GM18519 (cell line): ENCODE results near the gene UQCC2.

Experiments used
- ATAC-seq: cut with Tn5 transposase; IDR thresholded peaks from one replicate; pipeline ENCODE4 v1.9.1; 2021; ENCODE audit warnings: mild to moderate bottlenecking, moderate library complexity; ENCODE audit not compliant: unreplicated experiment, low FRiP score

UQCC2 gene

GRCh38 chr6:33711140-33712129, at the start of gene UQCC2:
TSS of gene UQCC2 (minus strand) at chr6:33711700. CDS start at chr6:33711686, 14 bp downstream.
- peak; percentile 77 for ATAC-seq

GRCh38 chr6:33759887-33760629, 48.6 kb upstream of the UQCC2 start:
- ATAC-seq, result no peak

DNA sequence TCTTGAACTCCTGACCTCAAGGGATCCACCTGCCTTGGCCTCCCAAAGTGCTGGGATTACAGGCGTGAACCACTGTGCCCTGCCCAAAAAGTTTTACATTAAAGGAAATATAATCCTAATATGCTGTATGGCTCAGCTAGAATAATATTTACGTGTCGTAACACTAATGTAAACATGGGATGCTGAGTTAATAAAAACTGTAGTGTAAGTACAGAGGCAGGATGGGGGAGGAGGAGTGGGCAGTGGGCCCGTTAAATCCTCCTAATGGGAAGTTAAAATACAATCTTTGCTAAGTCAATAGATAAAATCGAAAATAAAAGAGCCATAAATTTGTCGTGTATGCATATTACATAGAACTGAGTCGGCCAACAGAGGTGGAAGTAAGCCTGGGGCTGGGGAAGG, 47.3 kb upstream of the UQCC2 start:
- no peak for ATAC-seq

DNA sequence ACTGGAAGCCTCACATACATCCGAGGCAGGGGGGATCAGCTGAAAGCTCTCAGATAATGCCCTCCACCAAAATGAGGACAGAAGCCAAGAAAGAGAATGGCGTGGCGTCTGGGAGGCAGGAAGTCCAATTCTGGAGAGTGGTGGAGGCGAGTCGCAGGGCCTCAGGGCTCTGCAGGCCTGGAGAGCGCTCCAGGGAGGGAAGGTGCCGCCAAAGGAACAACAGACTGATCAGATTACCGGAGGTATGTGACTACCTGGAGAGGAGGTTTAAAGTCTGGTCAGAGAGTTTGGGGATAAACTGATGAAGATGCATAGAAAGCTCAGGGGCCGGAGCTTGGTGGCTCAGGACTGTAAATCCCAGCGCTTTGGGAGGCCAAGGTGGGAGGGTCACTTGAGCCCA, 46.4 kb upstream of the UQCC2 start:
- ATAC-seq, result no peak

DNA sequence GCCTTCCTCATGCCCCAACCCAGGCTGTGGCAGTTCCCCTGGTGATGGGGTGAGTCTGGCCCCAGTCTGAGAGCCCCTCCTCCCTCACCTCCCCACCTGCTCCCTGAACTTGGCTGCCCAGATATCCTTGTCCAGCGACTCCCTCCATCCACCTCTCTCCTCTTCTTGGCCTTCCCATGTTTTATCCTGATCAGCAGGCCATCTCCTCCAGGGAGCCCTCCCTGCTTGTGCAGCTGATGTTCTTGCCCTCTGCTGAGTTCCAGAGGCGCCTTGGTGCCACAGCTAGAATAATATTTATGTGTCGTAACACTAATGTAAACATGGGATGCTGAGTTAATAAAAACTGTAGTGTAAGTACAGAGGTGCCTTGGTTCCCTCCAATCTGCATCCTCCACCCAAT, 45.6 kb upstream of the UQCC2 start:
- no peak for ATAC-seq

GRCh38 chr6:33756211-33756954, 44.9 kb upstream of the UQCC2 start:
- no peak for ATAC-seq

GRCh38 chr6:33755070-33755869, 43.8 kb upstream of the UQCC2 start:
- no peak for ATAC-seq

DNA sequence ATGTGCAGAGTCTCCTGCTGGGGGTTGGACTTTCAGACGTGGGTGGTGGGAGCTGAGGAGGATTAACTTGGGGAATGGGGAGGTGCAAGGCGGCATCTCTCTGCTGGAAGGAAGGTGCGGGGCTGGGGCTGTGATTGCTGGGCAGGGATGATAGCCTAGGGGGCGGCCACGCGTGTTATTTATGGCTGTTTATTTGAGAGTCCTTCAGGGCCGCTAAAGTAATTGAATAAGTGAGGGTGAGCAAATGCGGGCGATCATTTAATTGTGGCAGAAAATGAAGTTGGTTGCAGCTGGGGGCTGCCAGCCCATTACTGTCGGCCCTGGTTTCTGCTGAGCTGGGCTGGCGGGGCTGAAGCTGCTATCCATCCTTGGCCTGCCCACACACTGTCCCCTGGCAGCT, 42.7 kb upstream of the UQCC2 start:
- no peak for ATAC-seq

DNA sequence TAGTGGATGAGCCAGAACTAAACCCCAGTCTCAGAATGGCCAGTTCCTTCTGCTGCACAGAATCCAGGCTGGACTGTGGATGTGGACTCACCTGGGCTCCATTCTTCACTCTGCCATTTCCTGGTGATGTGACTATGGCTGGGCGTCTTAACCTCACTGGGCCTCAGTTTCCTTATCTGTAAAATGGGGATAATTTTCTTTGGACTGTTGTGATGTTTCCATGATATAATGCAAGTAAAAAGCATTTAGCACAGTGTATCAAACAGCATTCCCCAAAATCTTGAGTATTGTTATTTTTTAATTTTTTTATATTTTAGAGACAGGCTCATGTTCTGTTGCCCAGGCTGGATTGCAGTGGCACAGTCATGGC, 41.1 kb upstream of the UQCC2 start:
- ATAC-seq, result no peak

DNA sequence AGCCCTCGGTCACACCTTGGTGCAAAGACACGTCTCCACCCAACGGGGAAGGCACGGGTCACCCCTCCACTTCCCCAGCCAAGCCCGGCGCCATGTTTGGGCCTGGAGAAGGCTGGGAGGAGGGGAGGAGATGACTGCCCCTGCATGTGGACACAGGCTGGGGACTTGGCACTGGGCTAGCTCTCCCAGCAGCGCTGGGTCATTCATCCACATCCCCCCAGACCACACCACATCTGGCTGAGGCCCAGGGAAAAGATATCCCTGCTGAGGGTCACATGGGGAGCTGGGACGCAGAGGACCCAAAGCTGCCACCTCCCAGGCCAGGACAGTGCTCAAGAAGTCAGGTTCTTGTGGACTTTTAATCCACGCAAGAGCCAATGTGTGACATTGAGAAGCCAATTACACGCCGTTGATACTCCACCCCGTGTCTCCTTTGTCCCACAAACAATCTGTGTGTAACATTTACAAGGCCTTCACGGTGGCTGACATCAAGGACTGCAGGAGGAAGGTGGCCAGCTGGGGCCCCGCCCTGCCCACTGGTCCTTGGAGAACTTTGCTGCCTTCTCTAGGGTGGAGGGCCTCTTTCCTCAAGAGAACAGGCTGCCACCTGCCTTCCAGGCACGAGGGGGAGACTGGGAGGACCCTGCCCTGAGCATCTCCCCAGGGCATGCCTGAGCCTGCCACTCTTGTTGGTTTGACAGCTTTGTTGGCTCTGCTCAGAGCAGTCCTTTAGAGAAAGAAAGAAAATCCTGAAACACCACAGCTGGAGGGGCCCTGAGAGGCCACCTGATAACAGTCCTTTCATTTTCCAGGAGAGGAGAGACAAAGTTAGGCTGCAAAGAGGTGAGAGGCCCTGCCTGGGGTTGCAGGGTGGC, 40.5 kb upstream of the UQCC2 start:
- no peak for ATAC-seq

DNA sequence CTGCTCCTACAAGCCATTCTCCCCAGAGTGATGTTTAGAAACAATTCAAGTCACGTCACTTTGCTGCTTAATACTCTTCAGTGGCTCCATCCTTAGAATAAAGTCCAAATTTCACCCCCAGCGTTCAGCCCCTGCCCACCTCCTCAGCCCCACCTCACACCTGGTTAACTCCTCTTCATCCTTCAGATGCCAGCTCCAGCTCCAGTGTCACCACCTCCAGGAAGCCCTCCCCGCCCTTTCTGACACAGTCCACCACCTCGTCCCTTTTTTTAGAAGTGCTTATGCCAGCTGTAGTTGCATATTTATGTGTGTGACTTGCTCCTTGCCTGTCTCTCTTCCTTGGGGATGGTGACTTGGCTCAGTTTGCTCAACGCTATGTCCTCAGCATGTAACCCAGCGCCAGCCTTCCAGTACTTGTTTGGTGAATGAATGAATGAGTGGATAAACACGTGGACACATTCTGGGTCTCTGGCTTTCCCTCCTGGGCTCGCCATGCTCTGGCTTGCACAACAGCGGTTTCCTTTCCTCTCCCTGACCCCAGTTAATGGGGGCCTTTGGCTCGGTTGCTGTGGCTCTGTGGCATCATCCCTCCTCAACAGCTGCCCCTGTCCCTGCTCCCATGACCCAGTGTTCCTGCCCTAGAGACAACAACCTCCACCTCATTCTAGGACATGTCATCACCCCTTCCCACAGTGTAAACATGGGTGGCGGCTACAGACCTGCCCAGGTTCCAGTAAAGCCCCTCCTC, 38.9 kb upstream of the UQCC2 start:
- no peak for ATAC-seq

DNA sequence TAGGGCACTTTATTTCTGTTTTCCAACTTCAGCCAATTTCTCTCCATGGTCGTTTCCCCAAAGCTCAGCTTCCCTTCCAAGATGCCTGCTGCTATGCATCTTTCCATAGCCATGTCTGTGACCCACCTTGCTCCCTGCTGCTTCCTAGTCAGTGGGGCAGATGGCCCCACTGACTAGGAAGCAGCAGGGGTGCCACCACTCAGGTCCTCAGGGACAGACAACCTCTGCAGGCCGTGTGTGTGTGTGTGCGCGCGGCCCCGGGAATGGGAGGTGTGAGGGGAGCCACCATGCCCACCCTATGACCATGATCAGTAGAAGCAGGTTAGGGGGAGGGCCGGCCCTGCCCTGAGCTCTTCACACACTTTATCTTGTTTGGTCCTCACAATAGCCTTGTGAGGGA, 37.9 kb upstream of the UQCC2 start:
- ATAC-seq, result no peak

DNA sequence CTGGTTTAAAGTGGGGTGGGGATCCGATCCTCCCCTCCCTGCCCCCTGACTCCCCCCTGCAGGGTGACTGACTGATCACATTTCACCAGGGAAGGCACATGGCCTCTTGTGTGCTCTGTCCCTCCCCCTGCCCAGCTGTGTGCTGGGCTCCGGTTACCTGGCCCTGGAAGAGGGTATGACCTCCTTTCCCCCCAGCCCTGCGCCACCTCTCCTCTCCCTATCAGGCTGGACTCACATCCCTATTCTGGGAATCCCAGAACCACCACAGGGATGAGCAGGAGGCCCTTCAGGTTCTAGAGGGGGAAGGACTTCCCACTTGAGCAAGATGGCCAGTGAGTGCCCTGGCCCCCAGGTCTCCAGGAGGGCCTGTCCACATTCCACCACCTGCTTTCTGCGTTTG, 37.3 kb upstream of the UQCC2 start:
- no peak for ATAC-seq

- ATAC-seq, result no peak
These were observed 36.3 kb upstream of the UQCC2 start for GRCh38 chr6:33747823-33748222.

DNA sequence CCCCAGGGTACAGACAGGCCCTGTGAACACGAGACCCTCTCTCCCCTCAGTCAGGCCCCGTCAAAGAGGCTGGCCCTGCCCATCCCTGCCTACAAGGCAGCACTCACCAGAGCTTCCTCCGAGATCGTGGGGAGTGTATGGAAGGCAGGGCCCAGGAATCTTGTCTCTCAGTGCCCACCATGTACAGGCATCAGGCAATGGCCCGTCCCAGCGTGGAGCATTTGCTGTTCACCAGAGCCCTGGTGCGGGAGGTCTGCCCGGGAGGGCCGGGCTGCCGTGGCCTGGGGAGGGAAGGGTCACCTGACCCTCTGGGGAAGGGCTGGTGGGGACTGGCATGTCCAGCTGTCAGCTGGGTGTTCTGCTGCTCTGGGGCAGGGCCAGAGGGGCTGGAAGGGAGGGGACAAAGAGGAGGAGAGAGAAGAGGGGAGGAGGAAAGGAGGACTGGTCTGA, 35.2 kb upstream of the UQCC2 start, which contains the start of gene IP6K3:
TSS of gene IP6K3 (minus strand) at position 255 of the 450 bp plus-strand sequence. CDS start 11,429 bp downstream, outside the sequence.
- ATAC-seq, result no peak

GRCh38 chr6:33746036-33746600, 34.6 kb upstream of the UQCC2 start:
- no peak for ATAC-seq

DNA sequence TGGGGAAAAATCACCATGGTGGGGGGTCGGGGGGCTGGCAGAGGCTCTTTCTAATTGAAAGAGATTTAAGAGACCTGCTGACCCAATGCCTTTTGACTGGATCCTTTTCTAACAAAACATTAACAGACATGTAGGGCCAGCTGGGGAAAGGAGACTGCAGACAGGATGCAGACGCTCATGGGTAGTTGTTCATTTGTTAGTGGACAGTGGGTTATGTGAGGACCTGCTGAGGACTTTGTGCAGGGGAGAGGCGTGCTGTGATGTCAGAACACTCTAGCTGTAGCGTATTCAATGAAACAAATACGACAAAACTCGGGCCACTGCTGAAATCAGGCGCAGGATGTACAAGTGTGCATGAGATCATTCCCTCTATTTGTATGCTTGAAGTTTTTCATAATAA, 34.0 kb upstream of the UQCC2 start:
- no peak for ATAC-seq
